Keratinocyte (primary cell): ENCODE measurements around the gene SLC35A2. TPM values are rescaled to one million over a fixed set of nuclear protein-coding genes. Genes with fewer than 3 reads are reported as not detected.

Experiments
- DNase-seq: peaks from one replicate; pipeline ENCODE4 v3.0.0-alpha.2; 2011; ENCODE audit warnings: low read depth, missing footprints, low spot score
- FAIRE-seq: peaks from 2 replicates; lab custom pipeline; 2011; peaks lifted over from hg19 to GRCh38; lab: Jason Lieb, UNC
- H2AFZ ChIP-seq: 2 replicates; pipeline ENCODE4 v1.6.0; 2012; ENCODE audit warnings: low read length, control low read depth, inconsistent platforms; ENCODE audit not compliant: control insufficient read depth
- H3K27ac ChIP-seq: 2 replicates; pipeline ENCODE4 v1.5.1; 2011; ENCODE audit warnings: low read length; ENCODE audit not compliant: control insufficient read depth, insufficient read depth
- H3K27me3 ChIP-seq: 3 replicates; pipeline ENCODE4 v1.6.0; 2011; ENCODE audit warnings: low read length; ENCODE audit not compliant: control insufficient read depth, insufficient read depth; ENCODE audit errors: extremely low read depth
- H3K36me3 ChIP-seq, 2 experiments: 2 replicates in 1 of 2; 3 replicates in 1 of 2; pipeline ENCODE4 v1.5.1; 2011; ENCODE audit warnings: low read length in 2 of 2, mild to moderate bottlenecking in 1 of 2; ENCODE audit not compliant: control insufficient read depth in 2 of 2, insufficient read depth in 2 of 2; ENCODE audit errors: extremely low read depth in 1 of 2
- H3K4me1 ChIP-seq: 3 replicates; pipeline ENCODE4 v1.5.1; 2011; ENCODE audit warnings: low read length; ENCODE audit not compliant: control insufficient read depth, insufficient read depth; ENCODE audit errors: extremely low read depth
- H3K4me2 ChIP-seq: 3 replicates; pipeline ENCODE4 v1.6.0; 2011; ENCODE audit warnings: low read depth, low read length; ENCODE audit not compliant: control insufficient read depth, insufficient read depth; ENCODE audit errors: extremely low read depth
- H3K4me3 ChIP-seq, 3 experiments: fragments of 200-600 bp in 1 of 3; sonication (generic) in 1 of 3; 2 replicates in 2 of 3; 3 replicates in 1 of 3; pipeline ENCODE4 v1.5.1; 2011 to 2016; ENCODE audit warnings: low read length in 3 of 3, mild to moderate bottlenecking in 3 of 3, control low read depth in 2 of 3, inconsistent platforms in 1 of 3, low read depth in 1 of 3, mixed read lengths in 1 of 3, mixed run types in 1 of 3, moderate library complexity in 1 of 3; ENCODE audit not compliant: control insufficient read depth in 2 of 3, insufficient read depth in 2 of 3; ENCODE audit errors: extremely low read depth in 1 of 3
- H3K79me2 ChIP-seq: 2 replicates; pipeline ENCODE4 v1.6.0; 2012; ENCODE audit warnings: low read length; ENCODE audit not compliant: control insufficient read depth, insufficient read depth
- H3K9ac ChIP-seq: 3 replicates; pipeline ENCODE4 v1.6.0; 2011; ENCODE audit warnings: low read length; ENCODE audit not compliant: control insufficient read depth, insufficient read depth; ENCODE audit errors: extremely low read depth
- H3K9me1 ChIP-seq: 3 replicates; pipeline ENCODE4 v1.6.0; 2011; ENCODE audit warnings: low read length; ENCODE audit not compliant: control insufficient read depth, insufficient read depth; ENCODE audit errors: extremely low read depth
- H3K9me3 ChIP-seq: 2 replicates; pipeline ENCODE4 v1.5.1; 2012; ENCODE audit warnings: low read depth, low read length; ENCODE audit not compliant: control insufficient read depth
- H4K20me1 ChIP-seq: 3 replicates; pipeline ENCODE4 v1.6.0; 2011; ENCODE audit warnings: low read length; ENCODE audit not compliant: control insufficient read depth, insufficient read depth; ENCODE audit errors: extremely low read depth
- CTCF ChIP-seq, 3 experiments: IDR thresholded peaks in 1 of 3; conservative IDR thresholded peaks in 1 of 3; optimal IDR thresholded peaks in 1 of 3; 2 replicates in 2 of 3; 3 replicates in 1 of 3; pipeline versions ENCODE3 to v1.5.1; 2011; ENCODE audit warnings: low read length in 3 of 3, mild to moderate bottlenecking in 3 of 3, moderate library complexity in 2 of 3, control low read depth in 1 of 3, inconsistent platforms in 1 of 3; ENCODE audit not compliant: insufficient read depth in 2 of 3; ENCODE audit errors: extremely low read depth in 1 of 3
- EZH2 ChIP-seq: IDR thresholded peaks from one replicate; pipeline ENCODE4 v1.6.1; 2012; ENCODE audit warnings: inconsistent platforms, mild to moderate bottlenecking, low read length, moderate library complexity
- dilution Hi-C: fragments of 300-500 bp; cut with MboI; formaldehyde crosslinking; loops from one replicate; pipeline ENCODE4 v1.7.0; 2020; ENCODE audit warnings: low sequenced_read_pairs; ENCODE audit not compliant: extremely low pct_ligation_motif_present
- polyA plus RNA-seq, 5 experiments: library from polyadenylated mRNA; depleted of rRNA in 3 of 5; stranded (reverse) in 3 of 5; stranded (forward) in 1 of 5; unstranded in 1 of 5; fragments of >200 nt; gene quantifications; 1 replicate in 1 of 5; 2 replicates in 3 of 5; 3 replicates in 1 of 5; pipeline versions ENCODE4 v1.2.1 to v1.2.3, GENCODE V29; 2011 to 2012; ENCODE audit warnings: missing spikeins in 2 of 5, low read depth in 1 of 5, low replicate concordance in 1 of 5

Gene SLC35A2
- polyA plus RNA-seq, 1 donor (not counting 4 experiments of a cell fraction or from before 2014, with no cell fraction given), result 39.4 TPM

DNA sequence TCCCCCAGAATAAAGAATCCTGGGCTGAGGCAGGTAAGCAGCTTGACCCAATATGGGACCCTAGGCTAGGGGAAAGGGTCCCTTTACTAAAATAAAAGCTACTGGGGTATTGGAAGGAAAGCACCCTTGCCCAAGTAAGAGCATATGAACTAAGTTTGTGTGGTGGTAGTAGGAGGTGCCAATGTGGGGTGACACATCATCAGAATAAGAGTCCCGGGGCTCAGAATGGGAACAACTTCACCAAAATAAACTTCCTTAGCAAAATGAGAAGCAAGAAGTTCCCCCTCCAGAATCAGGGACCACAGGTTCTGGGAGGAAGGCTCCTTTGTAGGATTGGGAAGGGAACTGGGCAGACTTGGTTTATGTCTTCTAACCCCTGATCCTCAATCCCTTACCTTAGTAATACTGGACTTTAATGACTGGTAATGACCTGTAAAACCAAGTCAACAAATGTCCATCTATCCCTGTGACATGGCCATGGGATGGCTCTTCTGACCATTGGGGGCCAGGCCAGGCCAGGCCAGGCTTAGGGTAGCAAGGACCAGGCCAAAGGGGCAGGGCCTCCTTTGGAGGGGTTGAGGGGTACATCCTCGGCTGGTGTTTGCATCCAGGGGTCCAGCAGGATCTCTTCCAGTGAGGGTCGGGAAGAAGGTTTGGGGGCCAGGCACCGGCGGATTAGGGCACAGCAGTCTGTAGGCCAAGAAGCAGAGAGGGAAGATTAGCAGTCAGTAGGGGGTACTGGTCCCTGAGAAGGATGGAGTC lies 2.3 kb upstream of the SLC35A2 start:
- Histone ChIP-seq H2AFZ (no peak overlapping the region), H3K4me3 (no peak overlapping the region), H3K36me3 (peaks cover 6 to 7% of the 10 kb centered on the region in 2 experiments), H4K20me1 (no peaks in the 10 kb centered on the region), H3K4me1 (peaks cover 13% of the 10 kb centered on the region), H3K4me2 (no peak overlapping the region), H3K9me3 (peaks cover 2% of the 10 kb centered on the region), H3K9ac (no peak overlapping the region), H3K9me1 (no peaks in the 10 kb centered on the region), H3K27me3 (no peaks in the 10 kb centered on the region), H3K27ac (no peak overlapping the region), H3K79me2 (peaks cover 39% of the 10 kb centered on the region)
- dilution Hi-C loops, result no loop called here
- TF ChIP-seq EZH2 (no peak), CTCF (optimal IDR thresholded peaks at IDR 0.05 in 1 of 3, IDR thresholded peaks at IDR 0.05 in 1 of 3, conservative IDR thresholded peaks at IDR 0.05 in 1 of 3; ENCODE audit: extremely low read depth in 1 of 3, insufficient read depth in 2 of 3, low read length in 3 of 3) (no peak)
- no peak for DNase-seq
- FAIRE-seq, result no peak

- dilution Hi-C loops, result no loop called here
- DNase-seq, result no peak
- Histone ChIP-seq H3K9me3 (peaks cover 3% of the 10 kb centered on the region), H3K36me3 (peaks cover 8 to 13% of the 10 kb centered on the region in 2 experiments), H3K9me1 (no peaks in the 10 kb centered on the region), H3K4me2 (peak overlapping the region; percentile 67), H4K20me1 (no peaks in the 10 kb centered on the region), H2AFZ (peak overlapping the region; percentile 30), H3K4me1 (peaks cover 7% of the 10 kb centered on the region), H3K9ac (peak overlapping the region; percentile 87), H3K27ac (peak overlapping the region; percentile 89), H3K79me2 (peaks cover 31% of the 10 kb centered on the region), H3K4me3 (peak overlapping the region; percentile 63 to 91 (median 74)), H3K27me3 (no peaks in the 10 kb centered on the region)
- FAIRE-seq, result no peak
- no peak for TF ChIP-seq CTCF (optimal IDR thresholded peaks at IDR 0.05 in 1 of 3, IDR thresholded peaks at IDR 0.05 in 1 of 3, conservative IDR thresholded peaks at IDR 0.05 in 1 of 3; ENCODE audit: extremely low read depth in 1 of 3, insufficient read depth in 2 of 3, low read length in 3 of 3)
- TF ChIP-seq EZH2, result no peak
These were observed 477 bp downstream of the SLC35A2 start for GRCh38 chrX:48910926-48911411.
